ENCODE measurements around the gene CSF3.

DNA sequence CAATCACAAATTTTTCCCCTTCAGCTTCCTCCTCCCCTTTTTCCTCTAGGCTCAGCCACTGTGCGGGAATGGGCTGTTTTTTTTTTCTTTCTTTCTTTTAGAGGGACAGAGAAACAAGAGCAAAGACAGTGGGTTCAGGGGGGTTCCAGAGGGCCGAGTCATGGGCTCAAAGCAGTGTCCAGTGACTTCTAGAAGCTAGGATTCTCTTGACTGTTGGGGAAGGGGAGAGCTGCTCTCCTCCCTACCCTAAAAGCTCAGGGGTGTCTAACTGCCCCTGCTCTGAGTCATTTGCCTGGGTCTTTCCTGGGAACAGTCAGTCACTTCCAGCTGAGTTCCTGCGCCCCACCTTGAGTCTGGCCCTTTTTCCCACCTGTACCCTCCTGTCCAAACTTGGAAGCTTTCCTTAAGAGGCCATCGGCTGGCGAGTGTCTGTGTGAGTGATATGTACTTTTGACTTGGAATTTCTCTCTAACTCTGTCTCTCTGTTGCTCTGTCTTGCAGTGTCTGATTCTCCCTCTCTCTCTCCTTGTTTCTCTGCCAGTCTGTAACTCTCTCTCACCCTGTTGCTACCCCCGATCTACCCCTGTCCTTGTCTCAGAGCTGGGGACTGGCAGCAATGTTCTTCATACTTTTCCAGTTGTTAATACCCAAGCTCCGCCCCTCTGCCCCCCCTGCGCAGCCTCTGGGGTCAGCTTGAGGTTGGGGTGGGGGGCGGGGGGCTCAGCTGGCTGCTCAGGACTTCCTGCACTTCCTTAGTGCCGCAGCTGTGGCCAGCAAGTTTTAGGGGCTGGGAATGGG, 49.9 kb downstream of the CSF3 start:
- TF ChIP-seq SP1 (IDR thresholded peaks at IDR 0.05) (no peak), BHLHE40 (IDR thresholded peaks at IDR 0.05; ENCODE audit: borderline replicate concordance) (no peak), NFRKB (IDR thresholded peaks at IDR 0.05) (no peak), FOXM1 (IDR thresholded peaks at IDR 0.05; ENCODE audit: borderline replicate concordance) (no peak), ARNT (IDR thresholded peaks at IDR 0.05) (no peak), ELF4 (IDR thresholded peaks at IDR 0.05) (no peak), ZNF384 (IDR thresholded peaks at IDR 0.05) (no peak), FOXA1 (IDR thresholded peaks at IDR 0.05) (no peak), SUZ12 (IDR thresholded peaks at IDR 0.05) (no peak)
